ENCODE measurements around the gene PLA2G15.

Gene PLA2G15

DNA sequence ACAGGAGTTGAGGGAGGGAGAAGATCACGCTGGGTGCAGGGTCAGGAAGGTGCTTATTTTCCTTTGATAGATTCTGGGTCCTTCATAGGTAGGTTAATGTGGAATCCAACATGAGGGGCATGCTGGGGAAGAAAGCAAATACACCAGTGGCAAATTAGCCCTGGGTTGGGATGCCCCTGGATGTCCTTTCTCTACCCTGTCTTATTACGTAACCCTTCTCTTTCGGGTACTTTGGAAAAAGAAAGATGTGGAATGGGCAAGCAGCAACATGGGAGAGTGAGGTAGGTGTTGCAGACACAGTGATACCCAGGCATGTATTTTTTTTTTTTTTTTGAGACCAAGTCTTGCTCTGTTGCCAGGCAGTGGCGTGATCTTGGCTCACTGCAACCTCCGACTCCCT, 28.3 kb downstream of the PLA2G15 start:
- TF ChIP-seq, protein P1, sequence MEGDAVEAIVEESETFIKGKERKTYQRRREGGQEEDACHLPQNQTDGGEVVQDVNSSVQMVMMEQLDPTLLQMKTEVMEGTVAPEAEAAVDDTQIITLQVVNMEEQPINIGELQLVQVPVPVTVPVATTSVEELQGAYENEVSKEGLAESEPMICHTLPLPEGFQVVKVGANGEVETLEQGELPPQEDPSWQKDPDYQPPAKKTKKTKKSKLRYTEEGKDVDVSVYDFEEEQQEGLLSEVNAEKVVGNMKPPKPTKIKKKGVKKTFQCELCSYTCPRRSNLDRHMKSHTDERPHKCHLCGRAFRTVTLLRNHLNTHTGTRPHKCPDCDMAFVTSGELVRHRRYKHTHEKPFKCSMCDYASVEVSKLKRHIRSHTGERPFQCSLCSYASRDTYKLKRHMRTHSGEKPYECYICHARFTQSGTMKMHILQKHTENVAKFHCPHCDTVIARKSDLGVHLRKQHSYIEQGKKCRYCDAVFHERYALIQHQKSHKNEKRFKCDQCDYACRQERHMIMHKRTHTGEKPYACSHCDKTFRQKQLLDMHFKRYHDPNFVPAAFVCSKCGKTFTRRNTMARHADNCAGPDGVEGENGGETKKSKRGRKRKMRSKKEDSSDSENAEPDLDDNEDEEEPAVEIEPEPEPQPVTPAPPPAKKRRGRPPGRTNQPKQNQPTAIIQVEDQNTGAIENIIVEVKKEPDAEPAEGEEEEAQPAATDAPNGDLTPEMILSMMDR (conservative IDR thresholded peaks at IDR 0.05) = no peak
- peak overlapping the region; percentile 62 for H3K27ac ChIP-seq

- TF ChIP-seq, protein P1 (conservative IDR thresholded peaks at IDR 0.05) = no peak
- H3K27ac ChIP-seq = peak overlapping the region; percentile 71; the same call in 1 of the 2 replicates
Measured at GRCh38 chr16:68273896-68274295, 28.7 kb downstream of the PLA2G15 start.

DNA sequence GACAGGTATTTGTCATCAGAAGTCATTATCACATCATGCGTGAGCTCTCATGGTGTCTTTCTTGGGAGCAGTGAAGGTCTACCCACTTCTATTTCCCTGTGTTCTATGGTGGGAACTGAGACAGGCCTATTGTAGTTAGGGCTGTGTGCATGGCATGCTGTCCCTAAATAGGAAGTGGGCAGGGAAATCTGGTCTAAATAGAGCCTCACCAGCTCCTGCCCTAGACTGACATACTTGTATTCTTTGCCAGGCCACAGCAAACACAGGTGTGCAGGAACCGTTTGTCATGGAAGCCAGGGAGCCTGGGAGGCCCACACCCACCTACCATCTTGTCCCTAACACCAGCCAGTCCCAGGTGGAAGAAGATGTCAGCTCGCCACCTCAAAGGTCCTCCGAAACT, 29.3 kb downstream of the PLA2G15 start:
- TF ChIP-seq, protein P1 (conservative IDR thresholded peaks at IDR 0.05) = no peak
- H3K27ac ChIP-seq = peak overlapping the region; percentile 71; the same call in 1 of the 2 replicates

GRCh38 chr16:68275611-68276191, 30.5 kb downstream of the PLA2G15 start:
- peak overlapping the region; percentile 71 for H3K27ac ChIP-seq
- TF ChIP-seq, protein P1 (conservative IDR thresholded peaks at IDR 0.05) = no peak

DNA sequence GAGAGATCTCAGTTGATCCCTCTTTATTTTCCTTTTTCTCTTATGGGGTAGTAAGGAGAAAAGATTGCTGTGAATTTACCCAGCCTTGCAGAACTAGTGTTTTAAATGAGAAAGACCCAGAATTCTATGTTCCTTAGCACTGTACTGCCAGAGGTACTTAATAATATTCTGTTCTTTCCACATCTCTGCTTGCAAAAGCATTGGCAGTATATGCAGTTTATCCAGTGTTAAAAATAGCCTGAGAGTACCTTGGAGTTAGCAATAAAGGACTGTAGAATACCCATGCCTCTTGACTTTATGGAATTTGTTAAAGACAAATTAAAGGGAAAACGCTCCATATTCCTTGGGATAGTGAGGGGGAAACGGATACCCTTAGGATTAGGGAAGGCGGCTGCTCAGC, 31.1 kb downstream of the PLA2G15 start:
- H3K27ac ChIP-seq = peak overlapping the region; percentile 71

DNA sequence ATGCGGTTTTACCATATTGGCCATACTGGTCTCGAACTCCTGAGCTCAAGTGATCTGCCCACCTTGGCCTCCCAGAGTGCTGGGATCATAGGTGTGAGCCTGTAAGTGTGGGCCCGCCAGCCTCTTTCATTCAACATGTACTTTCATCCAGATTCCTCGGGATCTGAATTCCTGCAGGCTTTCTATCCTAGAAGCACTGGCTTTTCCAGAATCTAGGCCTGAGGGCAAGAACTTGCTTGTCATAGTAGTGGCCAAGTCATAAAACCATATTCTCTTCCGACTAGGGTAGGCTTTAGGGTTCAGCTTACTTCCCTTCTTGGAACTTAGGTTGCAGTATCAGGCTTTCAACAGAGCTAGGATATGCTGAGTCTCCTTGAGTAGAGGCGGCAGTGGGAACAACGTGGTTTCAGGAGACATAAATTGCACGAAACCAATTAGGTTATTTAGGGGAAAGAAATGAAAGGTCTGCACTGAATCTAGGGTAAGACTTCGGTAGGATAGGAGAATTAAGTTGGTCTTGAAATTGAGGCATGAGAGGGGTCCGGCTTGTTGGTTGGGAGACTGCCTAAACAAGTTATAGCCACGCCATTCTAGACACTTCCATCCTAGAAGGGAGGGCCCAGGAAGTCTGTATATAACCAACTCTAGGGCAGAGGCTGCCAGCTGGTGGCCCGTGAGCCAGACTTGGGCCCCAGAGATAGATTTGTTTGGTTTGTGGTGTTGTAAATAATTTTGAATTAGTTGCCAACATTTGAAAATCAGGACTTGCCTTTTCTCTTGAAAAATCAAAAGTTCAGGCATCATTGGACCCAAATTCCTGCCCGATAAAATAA, 34.8 kb downstream of the PLA2G15 start:
- TF ChIP-seq, protein P1 (conservative IDR thresholded peaks at IDR 0.05) = no peak
- no peak overlapping the region for H3K27ac ChIP-seq

More for the DNA sequence above, 31.1 kb downstream of the PLA2G15 start:
- TF ChIP-seq, protein P1 (conservative IDR thresholded peaks at IDR 0.05) = no peak

GRCh38 chr16:68281368-68282063, 36.3 kb downstream of the PLA2G15 start:
- TF ChIP-seq, protein P1 (conservative IDR thresholded peaks at IDR 0.05) = no peak
- no peak overlapping the region for H3K27ac ChIP-seq
